ENCODE data around the gene CDH13.
A peak's percentile ranks its signal among the peaks of the same experiment; 100 is the strongest.

CDH13 gene

DNA sequence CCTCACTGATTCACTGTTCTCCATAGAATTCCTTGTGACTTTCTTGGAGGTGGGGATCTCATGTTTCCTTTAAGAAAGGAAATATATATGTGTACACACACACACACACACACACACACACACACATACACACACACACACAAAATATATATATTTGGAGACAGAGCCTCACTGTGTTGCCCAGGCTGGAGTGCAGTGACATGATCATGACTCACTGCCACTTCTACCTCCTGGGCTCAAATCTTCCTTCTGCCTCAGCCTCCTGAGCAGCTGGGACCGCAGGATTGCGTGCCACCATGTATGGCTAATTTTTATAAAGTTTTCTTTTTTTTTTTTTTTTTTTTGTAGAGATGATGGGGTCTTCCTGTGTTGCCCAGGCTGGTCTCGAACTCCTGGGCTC lies 45.9 kb downstream of the CDH13 start:
- in situ Hi-C loops (cut with HindIII; ENCODE audit: low sequenced_read_pairs): no loop called here
- no peak for DNase-seq (ENCODE audit: low read depth, low spot score)
- H3K4me3 ChIP-seq (ENCODE audit: low read depth, low read length): no peak overlapping the region
- no peak for TF ChIP-seq CTCF (IDR thresholded peaks at IDR 0.05; ENCODE audit: low read depth, low read length)

- no peak for TF ChIP-seq CTCF (IDR thresholded peaks at IDR 0.05; ENCODE audit: low read depth, low read length)
- peak; percentile 41 for DNase-seq (ENCODE audit: low read depth, low spot score)
- no peak overlapping the region for H3K4me3 ChIP-seq (ENCODE audit: low read depth, low read length)
- in situ Hi-C loops (cut with HindIII; ENCODE audit: low sequenced_read_pairs): no loop called here
Observed at GRCh38 chr16:82675300-82675699, 48.5 kb downstream of the CDH13 start.

DNA sequence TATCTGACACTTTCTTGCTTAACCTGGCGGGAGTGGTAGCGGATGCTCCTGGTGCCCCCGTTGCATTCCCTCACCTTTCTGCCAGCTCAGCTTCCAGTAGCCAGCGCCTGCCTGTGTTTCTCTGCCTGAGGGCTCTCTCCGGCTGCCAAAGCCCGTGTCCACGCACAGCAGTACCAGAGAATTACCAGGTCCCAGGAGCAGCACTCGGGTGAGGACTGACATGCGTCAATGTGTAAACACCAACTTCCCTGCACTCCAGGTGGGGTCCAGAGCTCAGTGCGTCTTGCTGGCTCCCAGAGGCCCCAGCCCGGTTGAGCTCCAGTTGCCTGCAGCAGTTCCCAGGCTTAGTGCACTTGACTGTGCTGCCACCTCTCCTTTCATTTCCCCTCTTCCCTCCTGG lies 54.8 kb downstream of the CDH13 start:
- no peak for DNase-seq (ENCODE audit: low read depth, low spot score)
- in situ Hi-C loops (cut with HindIII; ENCODE audit: low sequenced_read_pairs): no loop called here
- no peak for TF ChIP-seq CTCF (IDR thresholded peaks at IDR 0.05; ENCODE audit: low read depth, low read length)
- no peak overlapping the region for H3K4me3 ChIP-seq (ENCODE audit: low read depth, low read length)

DNA sequence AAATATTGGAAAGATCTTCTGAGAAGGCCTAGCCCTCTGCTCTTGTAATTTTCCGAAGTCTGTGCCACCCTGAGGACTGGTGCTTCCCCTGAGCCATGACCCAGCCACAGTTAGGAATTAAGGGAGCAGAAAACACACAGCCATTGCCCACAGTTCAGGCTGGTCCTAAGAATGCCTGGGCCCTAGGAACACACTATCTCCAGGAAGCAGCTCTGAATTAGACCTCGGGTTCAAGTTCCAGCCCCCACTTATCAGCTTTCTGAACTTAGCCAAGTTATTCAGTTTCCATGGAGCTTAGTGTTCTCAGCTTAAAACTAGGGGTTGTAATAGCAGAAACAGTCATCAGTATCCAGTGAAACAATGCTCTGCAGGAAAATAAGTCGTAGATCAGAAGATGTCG lies 56.0 kb downstream of the CDH13 start:
- no peak for TF ChIP-seq CTCF (IDR thresholded peaks at IDR 0.05; ENCODE audit: low read depth, low read length)
- in situ Hi-C loops (cut with HindIII; ENCODE audit: low sequenced_read_pairs): no loop called here
- no peak for DNase-seq (ENCODE audit: low read depth, low spot score)
- no peak overlapping the region for H3K4me3 ChIP-seq (ENCODE audit: low read depth, low read length)

GRCh38 chr16:82684256-82684655 lies 57.5 kb downstream of the CDH13 start:
- no peak for DNase-seq (ENCODE audit: low read depth, low spot score)
- no peak for TF ChIP-seq CTCF (IDR thresholded peaks at IDR 0.05; ENCODE audit: low read depth, low read length)
- no peak overlapping the region for H3K4me3 ChIP-seq (ENCODE audit: low read depth, low read length)
- in situ Hi-C loops (cut with HindIII; ENCODE audit: low sequenced_read_pairs): no loop called here

- DNase-seq (ENCODE audit: low read depth, low spot score): no peak
- TF ChIP-seq CTCF (IDR thresholded peaks at IDR 0.05; ENCODE audit: low read depth, low read length): no peak
- H3K4me3 ChIP-seq (ENCODE audit: low read depth, low read length): no peak overlapping the region
- in situ Hi-C loops (cut with HindIII; ENCODE audit: low sequenced_read_pairs): no loop called here
Observed at GRCh38 chr16:82685526-82685925, 58.8 kb downstream of the CDH13 start.

All from astrocyte of the spinal cord (primary cell).